K562 (cell line): ENCODE data around the gene MFSD8.

Experiments used
- CTCF ChIP-seq, 3 experiments: IDR thresholded peaks in 2 of 3; conservative IDR thresholded peaks in 1 of 3; 2 replicates each; pipeline ENCODE4 v1.5.1; 2011 to 2012; ENCODE audit warnings: low read length in 3 of 3, mild to moderate bottlenecking in 3 of 3, control low read depth in 2 of 3, improper control_type of control experiment in 1 of 3, inconsistent platforms in 1 of 3, low read depth in 1 of 3, mixed read lengths in 1 of 3, moderate library complexity in 1 of 3; ENCODE audit not compliant: insufficient read depth in 2 of 3
- DPF2 ChIP-seq: fragments of 450-650 bp; IDR thresholded peaks from 2 replicates; pipeline ENCODE4 v1.6.1; 2016
- ZNF76 ChIP-seq: fragments of 250-450 bp; sonication (Bioruptor Pico); IDR thresholded peaks from 2 replicates; pipeline ENCODE4 v1.4.0; 2020; ENCODE audit warnings: mild to moderate bottlenecking, moderate library complexity, borderline replicate concordance

- TF ChIP-seq CTCF (IDR thresholded peaks at IDR 0.05 in 2 of 3, conservative IDR thresholded peaks at IDR 0.05 in 1 of 3; ENCODE audit: insufficient read depth in 2 of 3, low read depth in 1 of 3, low read length in 3 of 3) (peak; percentile 53 to 63 (median 60)), ZNF76 (CRISPR knock-in tag) (0 out of 2 replicates have a peak, but pooled peaks have one; percentile 44), DPF2 (peak; percentile 22; the same call in 1 of the 2 replicates)
Observed at GRCh38 chr4:127965062-127965802, at the start of gene MFSD8, which contains the start of gene ABHD18.
